Central memory CD8-positive, alpha-beta T cell (primary cell): ENCODE measurements around the gene TNRC6A.
"Not testable (repeated sequence)": the region's sequence is repeated elsewhere in the genome, so short reads cannot be mapped to it uniquely, and the experiment has no call there.

Experiments used
- ATAC-seq: fragments of 150-1000 bp; cut with Tn5 transposase; replicated peaks from 2 replicates; pipeline ENCODE4 v1.10.0; 2022; ENCODE audit warnings: mild to moderate bottlenecking, moderate FRiP score, moderate number of reproducible peaks; ENCODE audit not compliant: poor library complexity, severe bottlenecking; ENCODE audit errors: extremely low read depth
- DNase-seq, 2 donors: peaks; one replicate each; pipeline ENCODE4 v3.0.0; 2021; ENCODE audit warnings: low spot score in 2 of 2
- H3K27ac Mint-ChIP-seq: one replicate; pipeline ENCODE4 v1.8.0; 2022; ENCODE audit warnings: low read depth, mild to moderate bottlenecking, moderate library complexity, mixed read lengths
- H3K27me3 Mint-ChIP-seq: one replicate; pipeline ENCODE4 v1.8.0; 2022; ENCODE audit warnings: mixed read lengths
- H3K36me3 Mint-ChIP-seq: one replicate; pipeline ENCODE4 v1.8.0; 2022; ENCODE audit warnings: mild to moderate bottlenecking, moderate library complexity, mixed read lengths; ENCODE audit not compliant: insufficient read depth
- H3K4me1 Mint-ChIP-seq: one replicate; pipeline ENCODE4 v1.8.0; 2022; ENCODE audit warnings: mixed read lengths
- H3K4me3 Mint-ChIP-seq: one replicate; pipeline ENCODE4 v1.8.0; 2022; ENCODE audit warnings: mild to moderate bottlenecking, moderate library complexity, mixed read lengths
- H3K9me3 Mint-ChIP-seq: one replicate; pipeline ENCODE4 v1.8.0; 2022; ENCODE audit warnings: mixed read lengths

Gene TNRC6A

DNA sequence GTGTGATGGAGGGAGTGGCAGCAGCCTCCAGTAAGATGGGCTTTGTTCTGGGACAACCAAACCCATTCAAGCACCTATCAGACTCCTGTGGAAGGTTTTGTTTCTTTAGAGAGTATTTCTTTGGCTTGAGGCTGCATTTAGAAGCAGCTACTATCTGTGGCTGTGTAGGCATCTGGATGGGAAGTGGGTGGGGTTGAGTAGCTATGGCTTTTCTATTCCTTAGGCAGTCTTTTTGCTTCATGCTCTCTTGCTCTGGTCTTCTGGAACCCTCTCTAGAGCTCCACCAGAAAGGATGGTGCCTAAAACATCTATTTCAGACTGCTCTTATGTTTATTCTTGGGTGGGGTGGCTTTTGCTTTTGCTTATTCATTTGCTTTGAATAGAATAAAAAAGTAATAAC, 19.9 kb downstream of the TNRC6A start:
- H3K4me3 Mint-ChIP-seq, result peak overlapping the region; percentile 18

DNA sequence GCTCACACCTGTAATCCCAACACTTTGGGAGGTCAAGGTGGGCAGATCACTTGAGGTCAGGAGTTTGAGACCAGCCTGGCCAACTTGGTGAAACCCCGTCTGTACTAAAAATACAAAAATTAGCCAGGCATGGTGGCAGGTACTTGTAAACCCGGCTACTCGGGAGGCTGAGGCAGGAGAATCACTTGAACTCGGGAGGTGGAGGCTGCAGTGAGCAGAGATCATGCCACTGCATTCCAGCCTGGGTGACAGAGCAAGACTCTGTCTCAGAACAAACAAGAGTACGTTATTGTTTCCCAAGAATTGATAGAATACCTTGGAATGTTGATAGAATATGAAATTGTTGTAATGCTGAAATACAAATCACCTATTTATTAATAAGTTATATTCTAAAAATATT, 20.4 kb downstream of the TNRC6A start:
- not testable (repeated sequence) for H3K9me3 Mint-ChIP-seq, DNase-seq, H3K27ac Mint-ChIP-seq, ATAC-seq, H3K27me3 Mint-ChIP-seq, H3K4me3 Mint-ChIP-seq, H3K36me3 Mint-ChIP-seq
- peaks cover 76% of the 10 kb centered on the region for H3K4me1 Mint-ChIP-seq

More for the DNA sequence above, 19.9 kb downstream of the TNRC6A start:
- no peak for ATAC-seq
- Mint-ChIP-seq H3K4me1 (peaks cover 72% of the 10 kb centered on the region), H3K27ac (no peak overlapping the region), H3K9me3 (no peaks in the 10 kb centered on the region), H3K27me3 (no peaks in the 10 kb centered on the region), H3K36me3 (peaks cover 3% of the 10 kb centered on the region)
- no peak for DNase-seq

DNA sequence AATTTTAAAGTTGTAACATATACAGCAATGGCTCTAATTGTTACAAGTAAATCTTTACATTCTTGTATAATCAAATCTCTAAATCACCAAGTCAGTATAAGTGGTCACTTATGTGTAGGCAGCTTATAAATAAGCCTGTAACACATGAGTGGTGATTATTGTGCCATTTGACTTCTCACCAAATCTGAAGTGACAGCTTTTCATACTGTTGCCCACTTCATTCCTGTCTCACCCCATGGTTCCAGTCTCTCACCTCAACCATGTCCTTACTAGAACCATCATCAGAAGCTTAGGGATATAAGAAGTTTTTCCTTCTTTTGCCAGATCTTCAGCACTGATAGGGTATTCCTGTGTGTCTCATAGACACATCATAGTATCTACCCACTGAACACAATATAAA, 23.5 kb downstream of the TNRC6A start:
- peaks cover 3% of the 10 kb centered on the region for H3K36me3 Mint-ChIP-seq
- H3K9me3 Mint-ChIP-seq, result no peaks in the 10 kb centered on the region
- no peak overlapping the region for H3K4me3 Mint-ChIP-seq
- peaks cover 61% of the 10 kb centered on the region for H3K4me1 Mint-ChIP-seq
- DNase-seq (no peak), ATAC-seq (no peak)
- peak overlapping the region; percentile 9 for H3K27ac Mint-ChIP-seq
- no peaks in the 10 kb centered on the region for H3K27me3 Mint-ChIP-seq

DNA sequence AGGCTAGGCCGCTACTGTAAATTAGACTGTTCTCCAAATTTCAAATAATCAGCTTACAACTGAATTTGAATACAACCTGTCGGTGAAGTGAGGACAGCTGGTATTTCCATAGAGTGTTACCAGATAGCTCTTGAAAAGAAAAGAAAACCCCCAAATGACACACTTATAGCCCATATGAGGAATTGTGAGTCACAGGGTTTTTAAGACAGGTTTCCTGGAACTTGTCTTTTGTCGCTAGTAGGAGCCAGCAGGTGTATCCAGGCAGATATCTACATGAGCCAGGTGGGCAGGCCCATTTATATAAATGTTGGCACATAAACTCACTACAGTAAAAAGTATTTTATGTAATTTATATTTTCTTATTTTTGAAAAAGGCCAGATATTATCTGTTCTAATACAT, 24.0 kb downstream of the TNRC6A start:
- H3K36me3 Mint-ChIP-seq, result peaks cover 3% of the 10 kb centered on the region
- no peak overlapping the region for H3K27ac Mint-ChIP-seq
- H3K27me3 Mint-ChIP-seq, result no peaks in the 10 kb centered on the region
- ATAC-seq (no peak), DNase-seq (no peak)
- H3K4me3 Mint-ChIP-seq, result no peak overlapping the region
- no peaks in the 10 kb centered on the region for H3K9me3 Mint-ChIP-seq
- peaks cover 58% of the 10 kb centered on the region for H3K4me1 Mint-ChIP-seq

DNA sequence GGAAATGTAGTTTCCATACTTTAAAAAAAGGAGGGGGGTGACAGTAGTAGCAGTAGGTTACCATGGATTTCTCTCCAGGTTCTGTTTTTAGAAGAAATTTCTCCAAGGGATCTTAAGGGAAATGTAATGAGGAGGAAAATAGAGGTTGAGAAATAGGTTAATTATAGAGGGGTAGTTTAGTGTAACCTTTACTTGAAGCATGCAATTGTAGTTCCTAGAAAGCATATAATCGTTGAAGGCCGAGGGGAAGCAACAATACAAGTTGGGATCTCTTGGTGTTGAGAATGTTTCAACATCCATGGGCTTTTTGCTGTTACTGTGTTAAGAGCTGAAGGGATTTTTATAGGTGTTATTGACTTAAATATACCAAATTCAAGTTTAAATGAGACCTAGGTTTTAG, 25.1 kb downstream of the TNRC6A start:
- Mint-ChIP-seq H3K4me1 (peaks cover 48% of the 10 kb centered on the region), H3K27me3 (no peaks in the 10 kb centered on the region), H3K9me3 (no peaks in the 10 kb centered on the region), H3K36me3 (peaks cover 1% of the 10 kb centered on the region), H3K27ac (peak overlapping the region; percentile 70), H3K4me3 (no peak overlapping the region)
- ATAC-seq (no peak), DNase-seq (no peak)

DNA sequence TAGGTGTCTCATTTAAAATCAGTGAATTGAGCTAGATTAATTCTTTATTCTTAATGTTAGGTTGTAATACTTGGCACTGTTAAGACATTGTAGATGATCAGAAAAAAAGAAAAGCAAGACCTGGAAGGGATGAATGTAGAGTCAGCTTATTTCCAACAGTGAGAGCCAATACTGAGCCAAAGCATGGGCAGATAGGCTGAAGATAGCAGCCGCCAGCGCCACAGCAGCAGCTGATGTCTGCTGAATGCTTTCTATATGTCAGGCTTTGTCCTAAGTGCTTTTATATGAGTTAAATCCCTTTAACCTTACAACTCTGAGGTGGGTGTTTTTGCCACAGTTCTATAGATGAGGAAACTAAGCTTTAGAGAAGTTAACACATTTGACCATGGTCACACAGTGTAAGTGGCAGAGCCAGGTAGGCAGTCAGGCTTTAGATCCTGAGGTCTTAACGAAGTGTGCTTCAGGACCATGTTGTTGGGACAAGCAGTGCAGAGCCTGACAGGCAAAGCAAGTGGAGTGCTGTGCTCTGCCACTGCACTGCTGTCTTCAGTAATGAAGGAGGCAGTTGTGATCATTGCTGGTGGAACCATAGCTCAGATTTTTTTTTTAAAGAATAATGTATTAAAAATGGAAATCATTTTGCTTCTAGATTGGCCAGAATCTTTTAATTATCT, 25.9 kb downstream of the TNRC6A start:
- no peak overlapping the region for H3K4me3 Mint-ChIP-seq
- no peak for DNase-seq
- no peaks in the 10 kb centered on the region for H3K27me3 Mint-ChIP-seq
- ATAC-seq, result no peak
- H3K27ac Mint-ChIP-seq, result no peak overlapping the region
- H3K36me3 Mint-ChIP-seq, result peaks cover 1% of the 10 kb centered on the region
- H3K9me3 Mint-ChIP-seq, result no peaks in the 10 kb centered on the region
- H3K4me1 Mint-ChIP-seq, result peaks cover 46% of the 10 kb centered on the region

DNA sequence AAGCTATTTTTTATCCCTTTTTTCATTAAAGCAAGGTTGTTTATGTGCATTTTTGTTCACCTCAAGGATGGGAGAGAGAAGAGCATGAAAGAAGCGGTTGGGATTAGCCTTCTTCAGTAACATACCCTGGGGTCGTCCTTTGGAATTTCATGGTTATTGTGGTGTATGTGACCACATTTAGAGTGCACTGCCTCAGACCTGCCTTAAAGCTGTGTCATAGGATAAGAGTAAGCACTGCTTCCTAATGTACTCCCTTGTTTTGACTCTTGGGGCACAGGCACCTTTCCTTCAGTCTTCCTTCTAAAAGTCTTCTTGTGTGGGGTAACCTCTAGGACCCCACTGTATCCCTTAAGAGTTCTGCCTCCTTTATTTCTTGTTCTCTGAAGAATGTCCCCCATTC, 28.9 kb downstream of the TNRC6A start:
- DNase-seq (no peak), ATAC-seq (no peak)
- Mint-ChIP-seq H3K9me3 (no peaks in the 10 kb centered on the region), H3K36me3 (peaks cover 6% of the 10 kb centered on the region), H3K27me3 (no peaks in the 10 kb centered on the region), H3K4me1 (peaks cover 25% of the 10 kb centered on the region), H3K27ac (no peak overlapping the region), H3K4me3 (no peak overlapping the region)

DNA sequence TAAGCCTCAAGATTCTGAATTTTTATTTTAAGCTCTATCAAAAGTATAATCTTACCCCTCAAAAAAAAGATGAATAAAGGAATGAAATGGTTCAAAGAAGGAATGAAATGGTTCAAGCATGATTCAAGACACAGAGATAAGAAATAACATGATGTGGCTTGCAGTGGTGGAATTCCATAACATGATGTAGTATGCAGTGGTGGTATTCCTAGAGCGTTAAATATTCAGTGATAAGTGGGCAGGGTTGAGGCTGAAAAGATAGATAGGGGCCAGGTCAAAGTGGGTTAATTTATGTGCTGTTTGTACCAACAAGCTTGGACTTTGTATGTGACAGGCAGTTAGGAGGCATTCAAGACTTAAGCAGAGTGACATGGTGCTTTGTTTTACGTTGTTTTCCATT, 29.6 kb downstream of the TNRC6A start:
- Mint-ChIP-seq H3K36me3 (peaks cover 8% of the 10 kb centered on the region), H3K4me3 (no peak overlapping the region), H3K27ac (no peak overlapping the region), H3K4me1 (peaks cover 25% of the 10 kb centered on the region), H3K9me3 (no peaks in the 10 kb centered on the region), H3K27me3 (no peaks in the 10 kb centered on the region)
- DNase-seq (no peak), ATAC-seq (no peak)

DNA sequence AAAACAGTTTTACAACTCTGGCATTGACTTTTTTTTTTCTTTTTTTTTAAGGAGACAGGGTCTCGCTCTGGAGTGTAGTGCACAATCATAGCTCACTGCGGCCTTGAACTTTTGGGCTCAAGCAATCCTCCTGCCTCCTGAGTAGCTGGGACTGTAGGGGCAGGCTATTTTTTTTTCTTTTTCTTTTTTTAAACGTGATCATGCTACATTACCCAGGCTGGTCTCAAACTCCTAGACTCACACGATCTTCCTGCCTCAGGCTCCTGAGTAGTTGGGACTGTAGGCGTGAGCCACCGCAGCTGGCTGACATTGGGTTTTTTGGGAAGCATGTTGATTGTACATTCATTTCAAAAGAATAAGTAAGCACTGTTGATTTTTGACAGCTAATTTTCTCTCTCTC, 32.1 kb downstream of the TNRC6A start:
- H3K27ac Mint-ChIP-seq, result no peak overlapping the region
- peaks cover 7% of the 10 kb centered on the region for H3K4me1 Mint-ChIP-seq
- no peaks in the 10 kb centered on the region for H3K9me3 Mint-ChIP-seq
- no peaks in the 10 kb centered on the region for H3K27me3 Mint-ChIP-seq
- DNase-seq (no peak), ATAC-seq (no peak)
- no peak overlapping the region for H3K4me3 Mint-ChIP-seq
- H3K36me3 Mint-ChIP-seq, result peaks cover 13% of the 10 kb centered on the region

DNA sequence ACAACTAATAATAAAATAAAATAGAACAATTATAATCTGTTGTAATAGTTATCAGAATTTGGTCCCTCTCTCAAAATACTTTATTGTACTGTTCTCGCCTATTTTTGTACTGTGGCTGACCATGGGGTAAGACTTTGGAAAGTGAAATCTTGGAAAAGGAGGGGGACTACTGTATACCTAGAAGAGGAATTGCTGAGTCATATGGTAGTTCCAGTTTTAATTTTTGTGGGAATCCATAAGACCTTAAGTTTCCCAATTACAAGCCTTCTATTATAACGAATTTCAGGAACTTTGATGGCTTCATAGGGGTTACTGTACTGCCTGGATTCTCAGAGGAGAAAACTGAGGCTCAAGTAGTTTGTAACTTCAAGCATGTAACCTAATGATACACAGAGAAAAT, 35.5 kb downstream of the TNRC6A start:
- Mint-ChIP-seq H3K9me3 (no peaks in the 10 kb centered on the region), H3K4me1 (peaks cover 11% of the 10 kb centered on the region), H3K27ac (no peak overlapping the region), H3K27me3 (no peaks in the 10 kb centered on the region), H3K36me3 (peaks cover 20% of the 10 kb centered on the region), H3K4me3 (no peak overlapping the region)
- ATAC-seq (no peak), DNase-seq (no peak)

DNA sequence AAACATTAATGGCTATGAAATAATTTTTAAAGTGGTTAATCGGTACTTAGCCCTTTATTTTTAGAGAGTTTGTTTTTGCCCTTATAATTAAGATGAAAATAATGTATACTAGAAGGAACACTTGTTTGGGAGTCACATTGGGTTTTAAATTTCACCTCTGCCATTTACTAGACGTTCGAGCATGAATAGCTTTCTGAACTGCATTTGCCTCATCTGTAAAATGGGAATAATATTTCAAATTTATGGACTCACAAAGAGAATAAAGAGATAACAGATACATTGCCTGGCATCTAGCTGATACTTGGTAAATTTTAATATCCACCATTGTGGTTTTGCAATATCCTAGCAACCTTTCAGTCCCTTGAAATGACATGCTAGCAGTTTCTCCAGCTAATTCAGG, 36.6 kb downstream of the TNRC6A start:
- DNase-seq, result no peak
- H3K4me1 Mint-ChIP-seq, result peaks cover 20% of the 10 kb centered on the region
- no peaks in the 10 kb centered on the region for H3K9me3 Mint-ChIP-seq
- H3K36me3 Mint-ChIP-seq, result peaks cover 20% of the 10 kb centered on the region
- peak overlapping the region; percentile 52 for H3K27ac Mint-ChIP-seq
- no peaks in the 10 kb centered on the region for H3K27me3 Mint-ChIP-seq
- no peak overlapping the region for H3K4me3 Mint-ChIP-seq
- ATAC-seq, result no peak

DNA sequence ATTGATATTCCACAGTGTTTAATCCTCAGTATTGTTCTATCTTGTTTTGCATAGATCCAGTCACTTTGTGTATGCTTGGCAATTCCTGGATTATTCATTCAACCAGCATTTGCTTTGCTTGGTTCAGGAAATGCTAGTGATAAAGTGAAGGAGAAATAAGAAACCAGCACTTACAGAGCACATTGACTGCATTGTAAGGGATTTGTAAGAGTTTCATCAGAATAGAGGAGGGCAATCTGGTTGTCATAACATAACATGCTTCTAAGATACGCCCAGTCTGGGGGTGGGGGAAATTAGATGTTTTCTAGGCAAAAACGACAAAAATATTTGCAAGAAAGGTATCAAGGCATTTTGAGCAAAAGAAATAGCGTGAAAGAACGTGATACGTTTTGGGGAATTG, 40.4 kb downstream of the TNRC6A start:
- Mint-ChIP-seq H3K4me1 (peaks cover 39% of the 10 kb centered on the region), H3K27me3 (no peaks in the 10 kb centered on the region), H3K4me3 (no peak overlapping the region), H3K9me3 (no peaks in the 10 kb centered on the region), H3K36me3 (peaks cover 16% of the 10 kb centered on the region), H3K27ac (peak overlapping the region; percentile 7)
- ATAC-seq (no peak), DNase-seq (no peak)

DNA sequence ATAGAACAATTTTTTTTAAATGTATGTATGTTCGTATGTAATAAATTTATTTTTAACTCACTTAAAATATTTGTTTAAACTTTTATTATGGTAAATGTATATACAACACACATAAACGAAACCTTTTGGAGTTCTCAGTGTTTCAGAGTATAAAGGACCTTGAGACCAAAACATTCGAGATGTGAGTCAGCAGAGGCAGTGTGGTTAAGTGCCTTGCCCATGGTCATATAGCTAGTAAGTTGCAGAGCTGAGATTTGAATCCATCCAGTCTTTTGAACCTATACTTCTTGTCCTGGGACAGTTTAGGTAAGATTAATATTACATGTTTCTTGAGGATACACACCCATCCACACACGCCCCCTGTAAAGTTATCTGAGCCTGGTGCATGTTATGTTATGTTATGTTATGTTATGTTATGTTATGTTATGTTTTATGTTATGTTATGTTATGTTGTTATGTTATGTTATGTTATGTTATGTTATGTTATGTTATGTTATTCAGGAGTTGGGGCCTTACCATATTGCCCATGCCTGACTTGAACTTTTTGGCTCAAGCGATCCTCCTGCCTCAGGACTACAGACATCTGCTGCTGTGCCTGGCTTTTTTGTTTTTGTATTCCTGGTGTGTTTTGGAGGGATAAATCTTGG, 41.8 kb downstream of the TNRC6A start:
- peaks cover 51% of the 10 kb centered on the region for H3K4me1 Mint-ChIP-seq
- no peak for DNase-seq
- H3K9me3 Mint-ChIP-seq, result no peaks in the 10 kb centered on the region
- H3K4me3 Mint-ChIP-seq, result no peak overlapping the region
- ATAC-seq, result no peak
- H3K27me3 Mint-ChIP-seq, result no peaks in the 10 kb centered on the region
- peaks cover 15% of the 10 kb centered on the region for H3K36me3 Mint-ChIP-seq
- no peak overlapping the region for H3K27ac Mint-ChIP-seq
